VCaP (cell line): ENCODE measurements around the gene ENO2.

Source experiments
- H3K27ac ChIP-seq: fragments of 450-650 bp; 2 replicates; pipeline ENCODE4 v1.5.1; 2017
- TF ChIP-seq, protein P1 (sequence below): fragments of 450-650 bp; conservative IDR thresholded peaks from 2 replicates; pipeline ENCODE4 v1.5.1; 2017; ENCODE audit warnings: mild to moderate bottlenecking, moderate library complexity

Gene ENO2

DNA sequence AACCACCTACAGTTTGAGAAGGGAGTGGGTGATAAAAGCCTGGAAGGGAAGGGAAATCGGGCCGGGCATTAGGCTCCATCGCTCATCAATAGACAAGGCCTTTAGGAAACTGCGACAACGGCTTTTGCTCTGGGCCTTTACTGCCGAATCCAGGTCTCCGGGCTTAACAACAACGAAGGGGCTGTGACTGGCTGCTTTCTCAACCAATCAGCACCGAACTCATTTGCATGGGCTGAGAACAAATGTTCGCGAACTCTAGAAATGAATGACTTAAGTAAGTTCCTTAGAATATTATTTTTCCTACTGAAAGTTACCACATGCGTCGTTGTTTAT is 29.0 kb downstream of the ENO2 start:
- TF ChIP-seq, protein P1, sequence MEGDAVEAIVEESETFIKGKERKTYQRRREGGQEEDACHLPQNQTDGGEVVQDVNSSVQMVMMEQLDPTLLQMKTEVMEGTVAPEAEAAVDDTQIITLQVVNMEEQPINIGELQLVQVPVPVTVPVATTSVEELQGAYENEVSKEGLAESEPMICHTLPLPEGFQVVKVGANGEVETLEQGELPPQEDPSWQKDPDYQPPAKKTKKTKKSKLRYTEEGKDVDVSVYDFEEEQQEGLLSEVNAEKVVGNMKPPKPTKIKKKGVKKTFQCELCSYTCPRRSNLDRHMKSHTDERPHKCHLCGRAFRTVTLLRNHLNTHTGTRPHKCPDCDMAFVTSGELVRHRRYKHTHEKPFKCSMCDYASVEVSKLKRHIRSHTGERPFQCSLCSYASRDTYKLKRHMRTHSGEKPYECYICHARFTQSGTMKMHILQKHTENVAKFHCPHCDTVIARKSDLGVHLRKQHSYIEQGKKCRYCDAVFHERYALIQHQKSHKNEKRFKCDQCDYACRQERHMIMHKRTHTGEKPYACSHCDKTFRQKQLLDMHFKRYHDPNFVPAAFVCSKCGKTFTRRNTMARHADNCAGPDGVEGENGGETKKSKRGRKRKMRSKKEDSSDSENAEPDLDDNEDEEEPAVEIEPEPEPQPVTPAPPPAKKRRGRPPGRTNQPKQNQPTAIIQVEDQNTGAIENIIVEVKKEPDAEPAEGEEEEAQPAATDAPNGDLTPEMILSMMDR, result no peak
- peak overlapping the region; percentile 96 for H3K27ac ChIP-seq

DNA sequence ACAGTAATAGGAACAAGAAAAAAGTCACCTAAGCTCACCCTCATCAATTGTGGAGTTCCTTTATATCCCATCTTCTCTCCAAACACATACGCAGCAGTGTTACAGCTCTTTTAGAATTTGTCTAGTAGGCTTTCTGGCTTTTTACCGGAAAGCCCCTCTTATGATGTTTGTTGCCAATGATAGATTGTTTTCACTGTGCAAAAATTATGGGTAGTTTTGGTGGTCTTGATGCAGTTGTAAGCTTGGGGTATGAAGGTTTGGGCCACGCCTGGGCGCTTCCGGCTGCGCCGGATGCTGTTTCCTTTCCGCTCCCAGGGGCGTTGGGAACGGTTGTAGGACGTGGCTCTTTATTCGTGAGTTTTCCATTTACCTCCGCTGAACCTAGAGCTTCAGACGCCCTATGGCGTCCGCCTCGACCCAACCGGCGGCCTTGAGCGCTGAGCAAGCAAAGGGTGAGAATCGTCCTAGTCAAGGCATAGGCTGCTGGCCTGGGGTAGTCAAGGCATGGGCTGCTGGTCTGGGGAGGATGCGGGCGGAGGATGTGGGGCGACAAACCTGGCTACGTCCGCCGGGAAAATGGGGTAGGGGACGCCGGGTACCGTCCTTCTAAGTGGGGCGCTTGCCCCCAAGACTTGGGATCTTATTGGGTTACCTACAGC is 29.5 kb downstream of the ENO2 start, which contains the start of the genes C12orf57 and RNU7-1:
Gene C12orf57, plus strand, starts transcription at position 301 of the 659 bp plus-strand sequence. Its CDS starts 100 bp downstream, at position 401.
Gene RNU7-1, plus strand, starts transcription at position 95 of the 659 bp plus-strand sequence.
- TF ChIP-seq, protein P1, result no peak
- H3K27ac ChIP-seq, result peak within 1 kb of the TSS; percentile 96

DNA sequence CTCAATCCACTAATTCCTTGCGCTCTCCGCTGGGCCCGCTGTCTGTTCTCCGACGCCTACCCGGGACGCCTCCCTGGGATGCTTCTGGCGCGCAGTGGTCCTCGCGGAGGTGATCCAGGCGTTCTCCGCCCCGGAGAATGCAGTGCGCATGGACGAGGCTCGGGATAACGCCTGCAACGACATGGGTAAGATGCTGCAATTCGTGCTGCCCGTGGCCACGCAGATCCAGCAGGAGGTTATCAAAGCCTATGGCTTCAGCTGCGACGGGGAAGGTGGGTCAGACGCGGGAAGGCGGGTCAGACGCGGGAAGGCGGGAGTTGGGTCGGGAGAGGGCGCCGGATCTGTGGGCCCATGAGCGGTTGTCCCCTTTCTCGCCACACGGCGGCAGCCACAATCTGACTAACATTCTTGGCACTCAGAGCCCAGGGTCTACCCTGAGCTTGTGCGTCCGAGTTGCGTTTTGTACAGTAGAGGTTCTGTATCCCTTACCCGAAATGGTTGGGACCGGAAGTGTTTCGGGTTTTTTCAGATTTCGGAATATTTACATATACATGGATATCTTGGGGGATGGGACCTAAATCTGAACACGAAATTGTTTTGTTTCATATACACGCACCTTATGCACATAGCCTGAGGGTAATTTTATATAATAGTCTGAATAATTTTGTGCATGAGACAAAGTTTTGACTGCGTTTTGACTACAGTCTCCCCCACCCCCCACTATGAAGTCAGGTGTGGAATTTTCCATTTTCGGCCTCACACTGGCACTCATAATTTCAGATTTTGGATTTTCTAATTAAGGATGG is 30.2 kb downstream of the ENO2 start:
- TF ChIP-seq, protein P1, result peak; percentile 95

DNA sequence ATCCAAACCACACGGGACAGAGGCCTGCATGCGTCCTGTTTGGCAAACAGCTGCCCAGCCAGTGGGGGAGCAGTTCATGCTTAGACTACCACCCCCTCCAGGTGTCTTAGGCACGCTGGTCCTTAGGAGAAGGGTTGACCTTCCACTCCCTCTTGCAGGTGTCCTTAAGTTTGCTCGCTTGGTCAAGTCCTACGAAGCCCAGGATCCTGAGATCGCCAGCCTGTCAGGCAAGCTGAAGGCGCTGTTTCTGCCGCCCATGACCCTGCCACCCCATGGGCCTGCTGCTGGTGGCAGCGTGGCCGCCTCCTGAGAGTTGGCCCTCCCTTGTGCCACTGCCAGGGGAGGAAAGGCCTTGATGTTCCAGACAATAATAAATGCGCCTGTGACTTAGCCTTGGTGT is 31.2 kb downstream of the ENO2 start:
- peak overlapping the region; percentile 96 for H3K27ac ChIP-seq
- TF ChIP-seq, protein P1, result no peak

More for the DNA sequence above, 30.2 kb downstream of the ENO2 start:
- H3K27ac ChIP-seq, result peak overlapping the region; percentile 96

DNA sequence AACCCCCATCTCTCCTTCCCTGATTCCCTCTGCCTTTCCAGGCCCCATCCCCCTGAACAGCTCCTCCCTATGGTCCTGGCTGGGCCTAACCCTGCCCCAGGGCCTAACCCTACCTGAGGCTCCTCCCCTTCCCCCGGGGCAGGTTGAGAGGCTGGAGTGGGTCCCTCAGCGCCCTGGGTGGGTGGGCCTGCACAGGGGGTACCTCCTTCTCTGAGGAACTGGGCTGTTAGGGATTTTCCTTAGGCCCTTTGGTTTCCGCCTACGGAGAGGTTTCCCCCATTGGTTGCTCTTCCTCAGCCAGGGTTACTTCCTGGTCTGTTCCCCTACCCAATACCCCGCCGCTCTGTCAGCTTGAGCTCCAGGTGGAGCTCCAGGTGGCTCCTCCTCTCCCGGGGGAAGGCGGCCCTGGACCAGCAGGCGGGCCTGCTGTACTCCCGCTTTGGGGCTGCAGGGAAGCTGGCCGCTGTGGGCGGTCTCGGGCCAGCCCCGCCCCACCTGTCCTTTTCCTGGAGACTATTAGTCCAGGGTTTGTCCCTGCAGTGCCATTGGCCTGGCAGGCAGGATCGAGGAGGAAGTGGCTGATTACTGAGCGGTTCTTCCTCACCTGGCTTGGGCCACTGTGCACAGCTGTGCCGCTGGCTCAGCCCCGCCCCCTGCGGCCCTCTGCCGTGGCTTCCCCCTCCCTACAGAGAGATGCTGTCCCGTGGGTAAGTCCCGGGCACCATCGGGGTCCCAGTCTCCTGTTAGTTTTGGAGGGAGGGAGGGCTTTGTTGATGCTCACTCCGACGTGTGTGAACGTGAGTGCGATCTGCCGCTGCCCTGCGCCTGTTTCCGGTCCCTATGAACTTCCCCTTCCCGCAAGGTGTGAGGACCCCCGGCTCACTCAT is 31.9 kb downstream of the ENO2 start:
- peak overlapping the region; percentile 96 for H3K27ac ChIP-seq
- TF ChIP-seq, protein P1, result no peak

DNA sequence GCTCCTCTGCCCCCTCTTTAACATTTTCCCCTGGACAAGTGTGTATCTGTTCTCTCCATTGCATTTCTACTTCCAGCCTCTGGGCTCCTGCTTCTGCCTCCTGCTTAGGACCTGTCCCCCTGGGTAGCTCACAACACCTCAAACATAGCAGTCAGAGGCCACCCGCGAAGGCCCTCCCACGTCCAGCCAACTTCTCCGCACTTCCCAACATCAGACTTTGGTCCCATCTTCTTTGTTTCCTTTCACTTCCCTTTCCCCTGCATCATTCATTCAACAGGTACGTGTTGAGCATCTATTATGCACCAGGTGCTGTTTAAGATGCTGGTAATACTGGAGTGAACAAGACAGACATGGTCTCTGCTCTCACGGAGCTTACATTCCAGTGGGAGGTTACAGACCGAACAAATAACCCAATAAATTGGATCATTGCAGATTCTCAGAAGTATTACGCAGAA is 32.6 kb downstream of the ENO2 start:
- H3K27ac ChIP-seq, result peak overlapping the region; percentile 96
- TF ChIP-seq, protein P1, result no peak
